Amniotic stem cell (primary cell): ENCODE results near the gene NFKBIE.
"Not testable (repeated sequence)": the region's sequence is repeated elsewhere in the genome, so short reads cannot be mapped to it uniquely, and the experiment has no call there.

Source experiments
- DNase-seq: peaks from one replicate; lab custom pipeline; 2025; lab: John Stamatoyannopoulos, UW

NFKBIE gene

GRCh38 chr6:44265007-44265721, at the start of gene NFKBIE:
NFKBIE (minus strand) TSS chr6:44265551; CDS start chr6:44265346, 205 bp downstream.
- DNase-seq = peak; percentile 92

- DNase-seq = not testable (repeated sequence)
Observed at GRCh38 chr6:44314657-44315056, 49.3 kb upstream of the NFKBIE start.

GRCh38 chr6:44312901-44313788, 47.8 kb upstream of the NFKBIE start, which contains the start of gene AARS2:
AARS2 (minus strand) TSS chr6:44313347; CDS start chr6:44313323, 24 bp downstream.
- peak; percentile 60 for DNase-seq

GRCh38 chr6:44311767-44312166, 46.4 kb upstream of the NFKBIE start:
- no peak for DNase-seq

- DNase-seq = no peak
Observed at GRCh38 chr6:44311304-44311703, 46.0 kb upstream of the NFKBIE start.

GRCh38 chr6:44310241-44310640, 44.9 kb upstream of the NFKBIE start:
- no peak for DNase-seq

GRCh38 chr6:44309631-44310030, 44.3 kb upstream of the NFKBIE start:
- DNase-seq = no peak

- no peak for DNase-seq
Observed at GRCh38 chr6:44309092-44309491, 43.7 kb upstream of the NFKBIE start.

- DNase-seq = no peak
Observed at GRCh38 chr6:44307217-44307616, 41.9 kb upstream of the NFKBIE start.

GRCh38 chr6:44306710-44307109, 41.4 kb upstream of the NFKBIE start:
- DNase-seq = no peak

GRCh38 chr6:44305200-44305725, 39.9 kb upstream of the NFKBIE start:
- no peak for DNase-seq

GRCh38 chr6:44304282-44305199, 39.2 kb upstream of the NFKBIE start:
- DNase-seq = no peak

- DNase-seq = no peak
Observed at GRCh38 chr6:44303842-44304241, 38.5 kb upstream of the NFKBIE start.

- no peak for DNase-seq
Observed at GRCh38 chr6:44302856-44303255, 37.5 kb upstream of the NFKBIE start.

- DNase-seq = no peak
Observed at GRCh38 chr6:44301782-44302564, 36.6 kb upstream of the NFKBIE start.

GRCh38 chr6:44301106-44301505, 35.8 kb upstream of the NFKBIE start:
- DNase-seq = no peak

GRCh38 chr6:44300292-44300823, 35.0 kb upstream of the NFKBIE start:
- DNase-seq = no peak

- DNase-seq = no peak
Observed at GRCh38 chr6:44298864-44299263, 33.5 kb upstream of the NFKBIE start.

- no peak for DNase-seq
Observed at GRCh38 chr6:44298055-44298803, 32.9 kb upstream of the NFKBIE start.
